Trophoblast cell (in vitro differentiated cells and primary cell): Measurements from ENCODE around the gene KIF5A.
A peak's percentile ranks its signal among the peaks of the same experiment; 100 is the strongest.

Experiments used
- DNase-seq, 2 donors: peaks; one replicate each; pipeline ENCODE4 v3.0.0-alpha.2; 2016
- H2AFZ ChIP-seq: 2 replicates; pipeline ENCODE4 v1.6.1; 2013; ENCODE audit warnings: low read length, moderate library complexity, mild to moderate bottlenecking; ENCODE audit not compliant: insufficient read depth, poor library complexity
- H2AK5ac ChIP-seq: 2 replicates; pipeline ENCODE4 v1.6.1; 2013; ENCODE audit warnings: mild to moderate bottlenecking, low read length
- H2BK120ac ChIP-seq: 2 replicates; pipeline ENCODE4 v1.6.1; 2013; ENCODE audit warnings: low read length, mild to moderate bottlenecking, moderate library complexity; ENCODE audit not compliant: insufficient read depth, poor library complexity
- H2BK12ac ChIP-seq: 2 replicates; pipeline ENCODE4 v1.6.1; 2013; ENCODE audit warnings: mild to moderate bottlenecking, low read length, moderate library complexity
- H2BK5ac ChIP-seq: 2 replicates; pipeline ENCODE4 v1.6.1; 2013; ENCODE audit warnings: low read length, low read depth, moderate library complexity, mild to moderate bottlenecking; ENCODE audit not compliant: poor library complexity
- H3K14ac ChIP-seq: 2 replicates; pipeline ENCODE4 v1.6.1; 2013; ENCODE audit warnings: mild to moderate bottlenecking, low read length
- H3K18ac ChIP-seq: 2 replicates; pipeline ENCODE4 v1.6.1; 2013; ENCODE audit warnings: mild to moderate bottlenecking, low read length
- H3K23ac ChIP-seq: 2 replicates; pipeline ENCODE4 v1.6.1; 2013; ENCODE audit warnings: low read length
- H3K27ac ChIP-seq: 2 replicates; pipeline ENCODE4 v1.5.1; 2013; ENCODE audit warnings: low read depth, mild to moderate bottlenecking, inconsistent platforms, low read length, moderate library complexity
- H3K27me3 ChIP-seq: 2 replicates; pipeline ENCODE4 v1.6.1; 2013; ENCODE audit warnings: inconsistent platforms, mild to moderate bottlenecking, low read length, moderate library complexity; ENCODE audit not compliant: insufficient read depth
- H3K36me3 ChIP-seq, 2 experiments: 1 replicate in 1 of 2; 2 replicates in 1 of 2; pipeline ENCODE4 v1.6.1; 2013; ENCODE audit warnings: low read length in 2 of 2, mild to moderate bottlenecking in 2 of 2, moderate library complexity in 1 of 2; ENCODE audit not compliant: insufficient read depth in 2 of 2, control insufficient read depth in 1 of 2
- H3K4ac ChIP-seq: 2 replicates; pipeline ENCODE4 v1.6.1; 2013; ENCODE audit warnings: low read depth, mild to moderate bottlenecking, low read length, moderate library complexity
- H3K4me1 ChIP-seq, 2 experiments: 1 replicate in 1 of 2; 2 replicates in 1 of 2; pipeline ENCODE4 v1.6.1; 2013; ENCODE audit warnings: low read length in 2 of 2, mild to moderate bottlenecking in 2 of 2, moderate library complexity in 1 of 2; ENCODE audit not compliant: insufficient read depth in 2 of 2, control insufficient read depth in 1 of 2
- H3K4me2 ChIP-seq: 2 replicates; pipeline ENCODE4 v1.6.1; 2013; ENCODE audit warnings: inconsistent platforms, mild to moderate bottlenecking, low read length, moderate library complexity
- H3K4me3 ChIP-seq: 2 replicates; pipeline ENCODE4 v1.5.1; 2013; ENCODE audit warnings: mild to moderate bottlenecking, low read depth, low read length, inconsistent platforms
- H3K79me1 ChIP-seq: one replicate; pipeline ENCODE4 v1.6.1; 2013; ENCODE audit warnings: low read length
- H3K79me2 ChIP-seq: 2 replicates; pipeline ENCODE4 v1.6.1; 2013; ENCODE audit warnings: low read length, mild to moderate bottlenecking; ENCODE audit not compliant: control insufficient read depth, insufficient read depth, poor library complexity
- H3K9ac ChIP-seq: 2 replicates; pipeline ENCODE4 v1.6.1; 2013; ENCODE audit warnings: mild to moderate bottlenecking, low read length
- H3K9me3 ChIP-seq: 2 replicates; pipeline ENCODE4 v1.6.1; 2013; ENCODE audit warnings: low read depth, mild to moderate bottlenecking, control low read depth, inconsistent platforms, low read length; ENCODE audit not compliant: insufficient read depth
- H4K12ac ChIP-seq: 2 replicates; pipeline ENCODE4 v1.6.1; 2013; ENCODE audit warnings: low read depth, mild to moderate bottlenecking, low read length, moderate library complexity
- H4K8ac ChIP-seq: 2 replicates; pipeline ENCODE4 v1.6.1; 2013; ENCODE audit warnings: low read depth, mild to moderate bottlenecking, low read length, moderate library complexity
- H4K91ac ChIP-seq: one replicate; pipeline ENCODE4 v1.6.1; 2013; ENCODE audit warnings: low read depth, mild to moderate bottlenecking, low read length, moderate library complexity
- WGBS: extraction: QIAGEN DNeasy Blood & Tissue Kit; methylation state at CpG from one replicate; pipeline ENCODE4 v1.1.7; 2013; ENCODE audit warnings: missing lambda C conversion rate; ENCODE audit not compliant: insufficient read length, insufficient coverage; ENCODE audit errors: extremely low coverage; 5-methylcytosine and 5-hydroxymethylcytosine counted together

Gene KIF5A

GRCh38 chr12:57590864-57591781 lies 41.3 kb downstream of the KIF5A start, which contains the start of gene PIP4K2C:
Gene PIP4K2C (plus strand): TSS chr12:57591192. CDS start chr12:57591290, 98 bp downstream.
- H2BK120ac ChIP-seq = peak within 1 kb of the TSS; percentile 40
- peak within 1 kb of the TSS; percentile 79 for H4K12ac ChIP-seq
- H3K27ac ChIP-seq = peak within 1 kb of the TSS; percentile 10
- peak within 1 kb of the TSS; percentile 92 for H3K9ac ChIP-seq
- peak within 1 kb of the TSS; percentile 96 for H3K4me3 ChIP-seq
- H3K23ac ChIP-seq = no peak within 1 kb of the TSS
- peak within 1 kb of the TSS; percentile 68 for H3K14ac ChIP-seq
- peak within 1 kb of the TSS; percentile 14 for H2BK5ac ChIP-seq
- H3K4me1 ChIP-seq = peaks cover 4 to 11% of the 10 kb centered on the region in 2 experiments
- H3K79me2 ChIP-seq = peaks cover 3% of the 10 kb centered on the region
- peak within 1 kb of the TSS; percentile 91 for H4K8ac ChIP-seq
- peak within 1 kb of the TSS; percentile 76 for H4K91ac ChIP-seq
- WGBS = no CpG with 5 or more reads among the region's 69 CpGs
- no peaks in the 10 kb centered on the region for H3K9me3 ChIP-seq
- peak within 1 kb of the TSS; percentile 79 for H3K4me2 ChIP-seq
- peaks cover 5% of the 10 kb centered on the region for H3K79me1 ChIP-seq
- DNase-seq = peak; percentile 89 to 90
- no peak within 1 kb of the TSS for H2AK5ac ChIP-seq
- H3K27me3 ChIP-seq = no peaks in the 10 kb centered on the region
- H3K4ac ChIP-seq = peak within 1 kb of the TSS; percentile 71
- H3K18ac ChIP-seq = peak within 1 kb of the TSS; percentile 77
- H2AFZ ChIP-seq = peak within 1 kb of the TSS; percentile 86
- H3K36me3 ChIP-seq = peaks cover 8 to 13% of the 10 kb centered on the region in 2 experiments
- H2BK12ac ChIP-seq = no peak within 1 kb of the TSS

GRCh38 chr12:57591782-57592325 lies 42.0 kb downstream of the KIF5A start:
- Histone ChIP-seq H3K4me1 (peaks cover 4 to 11% of the 10 kb centered on the region in 2 experiments), H3K4me3 (peak overlapping the region; percentile 96), H3K79me2 (peaks cover 3% of the 10 kb centered on the region), H2BK120ac (no peak overlapping the region), H4K91ac (no peak overlapping the region), H3K14ac (no peak overlapping the region), H2BK5ac (no peak overlapping the region), H2AFZ (peak overlapping the region; percentile 86), H3K18ac (no peak overlapping the region), H3K23ac (no peak overlapping the region), H4K12ac (no peak overlapping the region), H3K9me3 (no peaks in the 10 kb centered on the region), H3K9ac (peak overlapping the region; percentile 92), H3K36me3 (peaks cover 8 to 16% of the 10 kb centered on the region in 2 experiments), H2BK12ac (no peak overlapping the region), H2AK5ac (no peak overlapping the region), H3K4ac (peak overlapping the region; percentile 61), H3K79me1 (peaks cover 5% of the 10 kb centered on the region), H3K4me2 (peak overlapping the region; percentile 79), H3K27ac (no peak overlapping the region), H3K27me3 (no peaks in the 10 kb centered on the region), H4K8ac (peak overlapping the region; percentile 8)
- DNase-seq = no peak
- WGBS = no CpG with 5 or more reads among the region's 10 CpGs

- no peak for DNase-seq
- no peak overlapping the region for H3K4me2 ChIP-seq
- H2AK5ac ChIP-seq = no peak overlapping the region
- no peak overlapping the region for H3K4me3 ChIP-seq
- H4K8ac ChIP-seq = no peak overlapping the region
- H4K91ac ChIP-seq = no peak overlapping the region
- peaks cover 4 to 11% of the 10 kb centered on the region in 2 experiments for H3K4me1 ChIP-seq
- H3K27ac ChIP-seq = no peak overlapping the region
- H3K14ac ChIP-seq = no peak overlapping the region
- H3K4ac ChIP-seq = no peak overlapping the region
- no peak overlapping the region for H2BK5ac ChIP-seq
- H3K9ac ChIP-seq = no peak overlapping the region
- no peak overlapping the region for H4K12ac ChIP-seq
- H3K79me1 ChIP-seq = peaks cover 5% of the 10 kb centered on the region
- H3K18ac ChIP-seq = no peak overlapping the region
- H3K9me3 ChIP-seq = no peaks in the 10 kb centered on the region
- no CpG with 5 or more reads among the region's 2 CpGs for WGBS
- H3K36me3 ChIP-seq = peaks cover 8 to 17% of the 10 kb centered on the region in 2 experiments
- H2BK12ac ChIP-seq = no peak overlapping the region
- no peak overlapping the region for H2AFZ ChIP-seq
- no peaks in the 10 kb centered on the region for H3K27me3 ChIP-seq
- peaks cover 3% of the 10 kb centered on the region for H3K79me2 ChIP-seq
- H2BK120ac ChIP-seq = no peak overlapping the region
- no peak overlapping the region for H3K23ac ChIP-seq
These were observed 42.8 kb downstream of the KIF5A start for GRCh38 chr12:57592551-57593165.

GRCh38 chr12:57593187-57593586 lies 43.3 kb downstream of the KIF5A start:
- WGBS = no CpG with 5 or more reads among the region's 4 CpGs
- Histone ChIP-seq H3K9ac (no peak overlapping the region), H2BK12ac (no peak overlapping the region), H3K4me3 (no peak overlapping the region), H3K27ac (no peak overlapping the region), H3K4ac (no peak overlapping the region), H3K79me2 (peaks cover 3% of the 10 kb centered on the region), H4K8ac (no peak overlapping the region), H2AK5ac (no peak overlapping the region), H3K18ac (no peak overlapping the region), H2BK120ac (no peak overlapping the region), H2BK5ac (no peak overlapping the region), H3K36me3 (peaks cover 8 to 20% of the 10 kb centered on the region in 2 experiments), H3K9me3 (no peaks in the 10 kb centered on the region), H3K27me3 (no peaks in the 10 kb centered on the region), H3K79me1 (peaks cover 5% of the 10 kb centered on the region), H3K23ac (no peak overlapping the region), H4K12ac (no peak overlapping the region), H3K14ac (no peak overlapping the region), H3K4me2 (no peak overlapping the region), H3K4me1 (peaks cover 4 to 11% of the 10 kb centered on the region in 2 experiments), H2AFZ (no peak overlapping the region), H4K91ac (no peak overlapping the region)
- DNase-seq = no peak
